Measurements from ENCODE around the gene KMO. TPM values are rescaled to one million over a fixed set of nuclear protein-coding genes. Genes with fewer than 3 reads are reported as not detected.

KMO gene
- total and polyA plus RNA-seq, 2 experiments from 2014 or later: 0.05 TPM; not detected in 1

DNA sequence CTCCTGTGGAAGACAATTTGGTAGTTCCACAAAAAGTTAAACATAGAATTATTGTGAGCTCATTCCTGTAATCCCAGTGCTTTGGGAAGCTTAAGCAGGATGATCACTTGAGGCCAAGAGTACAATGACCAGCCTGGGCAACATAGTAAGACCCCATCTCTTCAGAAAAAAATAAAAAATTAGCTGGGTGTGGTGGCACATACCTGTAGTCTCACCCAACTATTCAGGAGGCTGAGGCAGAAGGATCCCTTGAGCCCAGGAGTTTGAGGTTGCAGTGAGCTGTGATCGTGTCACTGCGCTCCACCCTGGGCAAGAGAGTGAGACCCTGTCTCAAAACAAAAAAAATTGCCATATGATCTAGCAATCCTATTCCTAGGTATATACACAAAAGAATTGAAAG, 112.1 kb downstream of the KMO start:
- no peak for DNase-seq (ENCODE audit: low spot score)
- Histone ChIP-seq H3K9me2 (ENCODE audit: insufficient read depth) (no peaks in the 10 kb centered on the region; the same call in 1 of the 2 replicates), H3K27ac (ENCODE audit: low read depth) (no peak overlapping the region), H3K27me3 (ENCODE audit: insufficient read depth) (no peaks in the 10 kb centered on the region), H3F3A (replicated peaks; ENCODE audit: low read depth) (no peaks in the 10 kb centered on the region), H4K20me1 (replicated peaks; ENCODE audit: insufficient read depth) (no peaks in the 10 kb centered on the region), H3K4me3 (no peak overlapping the region), H3K4me1 (ENCODE audit: insufficient read depth) (no peaks in the 10 kb centered on the region), H3K4me2 (no peak overlapping the region), H2AFZ (no peak overlapping the region), H3K36me3 (ENCODE audit: insufficient read depth) (0 out of 2 replicates have a peak, but pooled peaks cover 4% of the 10 kb centered on the region), H3K79me2 (replicated peaks; ENCODE audit: insufficient read depth) (peaks cover 3% of the 10 kb centered on the region)
- peaks cover 17% of the 10 kb centered on the region for H3K36me3 Mint-ChIP-seq (ENCODE audit: low read depth)
- no peak for ATAC-seq
- peaks cover 13% of the 10 kb centered on the region for H3K4me1 Mint-ChIP-seq
- H3K27ac Mint-ChIP-seq: no peak overlapping the region
- H3K9me3 Mint-ChIP-seq: peaks cover 23% of the 10 kb centered on the region
- H3K4me3 Mint-ChIP-seq: no peak overlapping the region
- TF ChIP-seq ZNF114 (CRISPR knock-in tag; IDR thresholded peaks at IDR 0.05) (no peak), NANOG (IDR thresholded peaks at IDR 0.05; ENCODE audit: borderline replicate concordance) (no peak), EZH2 (IDR thresholded peaks at IDR 0.05; ENCODE audit: low read depth, unreplicated experiment) (no peak), JUNB (IDR thresholded peaks at IDR 0.05; ENCODE audit: unreplicated experiment) (no peak), EZH2phosphoT487 (IDR thresholded peaks at IDR 0.05; ENCODE audit: unreplicated experiment) (no peak), STAT1 (IDR thresholded peaks at IDR 0.05; ENCODE audit: unreplicated experiment) (no peak), ZNF331 (CRISPR knock-in tag; IDR thresholded peaks at IDR 0.05; ENCODE audit: low read depth) (no peak), POLR2AphosphoS5 (IDR thresholded peaks at IDR 0.05; ENCODE audit: low read depth) (no peak), CREB1 (CRISPR knock-in tag; IDR thresholded peaks at IDR 0.05; ENCODE audit: low read depth) (no peak)
- TF ChIP-seq, protein P1, sequence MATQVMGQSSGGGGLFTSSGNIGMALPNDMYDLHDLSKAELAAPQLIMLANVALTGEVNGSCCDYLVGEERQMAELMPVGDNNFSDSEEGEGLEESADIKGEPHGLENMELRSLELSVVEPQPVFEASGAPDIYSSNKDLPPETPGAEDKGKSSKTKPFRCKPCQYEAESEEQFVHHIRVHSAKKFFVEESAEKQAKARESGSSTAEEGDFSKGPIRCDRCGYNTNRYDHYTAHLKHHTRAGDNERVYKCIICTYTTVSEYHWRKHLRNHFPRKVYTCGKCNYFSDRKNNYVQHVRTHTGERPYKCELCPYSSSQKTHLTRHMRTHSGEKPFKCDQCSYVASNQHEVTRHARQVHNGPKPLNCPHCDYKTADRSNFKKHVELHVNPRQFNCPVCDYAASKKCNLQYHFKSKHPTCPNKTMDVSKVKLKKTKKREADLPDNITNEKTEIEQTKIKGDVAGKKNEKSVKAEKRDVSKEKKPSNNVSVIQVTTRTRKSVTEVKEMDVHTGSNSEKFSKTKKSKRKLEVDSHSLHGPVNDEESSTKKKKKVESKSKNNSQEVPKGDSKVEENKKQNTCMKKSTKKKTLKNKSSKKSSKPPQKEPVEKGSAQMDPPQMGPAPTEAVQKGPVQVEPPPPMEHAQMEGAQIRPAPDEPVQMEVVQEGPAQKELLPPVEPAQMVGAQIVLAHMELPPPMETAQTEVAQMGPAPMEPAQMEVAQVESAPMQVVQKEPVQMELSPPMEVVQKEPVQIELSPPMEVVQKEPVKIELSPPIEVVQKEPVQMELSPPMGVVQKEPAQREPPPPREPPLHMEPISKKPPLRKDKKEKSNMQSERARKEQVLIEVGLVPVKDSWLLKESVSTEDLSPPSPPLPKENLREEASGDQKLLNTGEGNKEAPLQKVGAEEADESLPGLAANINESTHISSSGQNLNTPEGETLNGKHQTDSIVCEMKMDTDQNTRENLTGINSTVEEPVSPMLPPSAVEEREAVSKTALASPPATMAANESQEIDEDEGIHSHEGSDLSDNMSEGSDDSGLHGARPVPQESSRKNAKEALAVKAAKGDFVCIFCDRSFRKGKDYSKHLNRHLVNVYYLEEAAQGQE (IDR thresholded peaks at IDR 0.05; ENCODE audit: unreplicated experiment): no peak
- TF ChIP-seq, protein P2, sequence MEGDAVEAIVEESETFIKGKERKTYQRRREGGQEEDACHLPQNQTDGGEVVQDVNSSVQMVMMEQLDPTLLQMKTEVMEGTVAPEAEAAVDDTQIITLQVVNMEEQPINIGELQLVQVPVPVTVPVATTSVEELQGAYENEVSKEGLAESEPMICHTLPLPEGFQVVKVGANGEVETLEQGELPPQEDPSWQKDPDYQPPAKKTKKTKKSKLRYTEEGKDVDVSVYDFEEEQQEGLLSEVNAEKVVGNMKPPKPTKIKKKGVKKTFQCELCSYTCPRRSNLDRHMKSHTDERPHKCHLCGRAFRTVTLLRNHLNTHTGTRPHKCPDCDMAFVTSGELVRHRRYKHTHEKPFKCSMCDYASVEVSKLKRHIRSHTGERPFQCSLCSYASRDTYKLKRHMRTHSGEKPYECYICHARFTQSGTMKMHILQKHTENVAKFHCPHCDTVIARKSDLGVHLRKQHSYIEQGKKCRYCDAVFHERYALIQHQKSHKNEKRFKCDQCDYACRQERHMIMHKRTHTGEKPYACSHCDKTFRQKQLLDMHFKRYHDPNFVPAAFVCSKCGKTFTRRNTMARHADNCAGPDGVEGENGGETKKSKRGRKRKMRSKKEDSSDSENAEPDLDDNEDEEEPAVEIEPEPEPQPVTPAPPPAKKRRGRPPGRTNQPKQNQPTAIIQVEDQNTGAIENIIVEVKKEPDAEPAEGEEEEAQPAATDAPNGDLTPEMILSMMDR (conservative IDR thresholded peaks at IDR 0.05; ENCODE audit: low read depth in 2 of 2): no peak
- TF ChIP-seq, protein P3, sequence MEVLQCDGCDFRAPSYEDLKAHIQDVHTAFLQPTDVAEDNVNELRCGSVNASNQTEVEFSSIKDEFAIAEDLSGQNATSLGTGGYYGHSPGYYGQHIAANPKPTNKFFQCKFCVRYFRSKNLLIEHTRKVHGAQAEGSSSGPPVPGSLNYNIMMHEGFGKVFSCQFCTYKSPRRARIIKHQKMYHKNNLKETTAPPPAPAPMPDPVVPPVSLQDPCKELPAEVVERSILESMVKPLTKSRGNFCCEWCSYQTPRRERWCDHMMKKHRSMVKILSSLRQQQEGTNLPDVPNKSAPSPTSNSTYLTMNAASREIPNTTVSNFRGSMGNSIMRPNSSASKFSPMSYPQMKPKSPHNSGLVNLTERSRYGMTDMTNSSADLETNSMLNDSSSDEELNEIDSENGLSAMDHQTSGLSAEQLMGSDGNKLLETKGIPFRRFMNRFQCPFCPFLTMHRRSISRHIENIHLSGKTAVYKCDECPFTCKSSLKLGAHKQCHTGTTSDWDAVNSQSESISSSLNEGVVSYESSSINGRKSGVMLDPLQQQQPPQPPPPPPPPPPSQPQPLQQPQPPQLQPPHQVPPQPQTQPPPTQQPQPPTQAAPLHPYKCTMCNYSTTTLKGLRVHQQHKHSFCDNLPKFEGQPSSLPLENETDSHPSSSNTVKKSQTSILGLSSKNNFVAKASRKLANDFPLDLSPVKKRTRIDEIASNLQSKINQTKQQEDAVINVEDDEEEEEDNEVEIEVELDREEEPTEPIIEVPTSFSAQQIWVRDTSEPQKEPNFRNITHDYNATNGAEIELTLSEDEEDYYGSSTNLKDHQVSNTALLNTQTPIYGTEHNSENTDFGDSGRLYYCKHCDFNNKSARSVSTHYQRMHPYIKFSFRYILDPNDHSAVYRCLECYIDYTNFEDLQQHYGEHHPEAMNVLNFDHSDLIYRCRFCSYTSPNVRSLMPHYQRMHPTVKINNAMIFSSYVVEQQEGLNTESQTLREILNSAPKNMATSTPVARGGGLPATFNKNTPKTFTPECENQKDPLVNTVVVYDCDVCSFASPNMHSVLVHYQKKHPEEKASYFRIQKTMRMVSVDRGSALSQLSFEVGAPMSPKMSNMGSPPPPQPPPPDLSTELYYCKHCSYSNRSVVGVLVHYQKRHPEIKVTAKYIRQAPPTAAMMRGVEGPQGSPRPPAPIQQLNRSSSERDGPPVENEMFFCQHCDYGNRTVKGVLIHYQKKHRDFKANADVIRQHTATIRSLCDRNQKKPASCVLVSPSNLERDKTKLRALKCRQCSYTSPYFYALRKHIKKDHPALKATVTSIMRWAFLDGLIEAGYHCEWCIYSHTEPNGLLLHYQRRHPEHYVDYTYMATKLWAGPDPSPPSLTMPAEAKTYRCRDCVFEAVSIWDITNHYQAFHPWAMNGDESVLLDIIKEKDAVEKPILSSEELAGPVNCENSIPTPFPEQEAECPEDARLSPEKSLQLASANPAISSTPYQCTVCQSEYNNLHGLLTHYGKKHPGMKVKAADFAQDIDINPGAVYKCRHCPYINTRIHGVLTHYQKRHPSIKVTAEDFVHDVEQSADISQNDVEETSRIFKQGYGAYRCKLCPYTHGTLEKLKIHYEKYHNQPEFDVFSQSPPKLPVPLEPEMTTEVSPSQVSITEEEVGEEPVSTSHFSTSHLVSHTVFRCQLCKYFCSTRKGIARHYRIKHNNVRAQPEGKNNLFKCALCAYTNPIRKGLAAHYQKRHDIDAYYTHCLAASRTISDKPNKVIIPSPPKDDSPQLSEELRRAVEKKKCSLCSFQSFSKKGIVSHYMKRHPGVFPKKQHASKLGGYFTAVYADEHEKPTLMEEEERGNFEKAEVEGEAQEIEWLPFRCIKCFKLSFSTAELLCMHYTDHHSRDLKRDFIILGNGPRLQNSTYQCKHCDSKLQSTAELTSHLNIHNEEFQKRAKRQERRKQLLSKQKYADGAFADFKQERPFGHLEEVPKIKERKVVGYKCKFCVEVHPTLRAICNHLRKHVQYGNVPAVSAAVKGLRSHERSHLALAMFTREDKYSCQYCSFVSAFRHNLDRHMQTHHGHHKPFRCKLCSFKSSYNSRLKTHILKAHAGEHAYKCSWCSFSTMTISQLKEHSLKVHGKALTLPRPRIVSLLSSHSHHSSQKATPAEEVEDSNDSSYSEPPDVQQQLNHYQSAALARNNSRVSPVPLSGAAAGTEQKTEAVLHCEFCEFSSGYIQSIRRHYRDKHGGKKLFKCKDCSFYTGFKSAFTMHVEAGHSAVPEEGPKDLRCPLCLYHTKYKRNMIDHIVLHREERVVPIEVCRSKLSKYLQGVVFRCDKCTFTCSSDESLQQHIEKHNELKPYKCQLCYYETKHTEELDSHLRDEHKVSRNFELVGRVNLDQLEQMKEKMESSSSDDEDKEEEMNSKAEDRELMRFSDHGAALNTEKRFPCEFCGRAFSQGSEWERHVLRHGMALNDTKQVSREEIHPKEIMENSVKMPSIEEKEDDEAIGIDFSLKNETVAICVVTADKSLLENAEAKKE (CRISPR knock-in tag; IDR thresholded peaks at IDR 0.05): no peak
- TF ChIP-seq, protein P4, sequence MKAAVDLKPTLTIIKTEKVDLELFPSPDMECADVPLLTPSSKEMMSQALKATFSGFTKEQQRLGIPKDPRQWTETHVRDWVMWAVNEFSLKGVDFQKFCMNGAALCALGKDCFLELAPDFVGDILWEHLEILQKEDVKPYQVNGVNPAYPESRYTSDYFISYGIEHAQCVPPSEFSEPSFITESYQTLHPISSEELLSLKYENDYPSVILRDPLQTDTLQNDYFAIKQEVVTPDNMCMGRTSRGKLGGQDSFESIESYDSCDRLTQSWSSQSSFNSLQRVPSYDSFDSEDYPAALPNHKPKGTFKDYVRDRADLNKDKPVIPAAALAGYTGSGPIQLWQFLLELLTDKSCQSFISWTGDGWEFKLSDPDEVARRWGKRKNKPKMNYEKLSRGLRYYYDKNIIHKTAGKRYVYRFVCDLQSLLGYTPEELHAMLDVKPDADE (IDR thresholded peaks at IDR 0.05): no peak
- H3K27me3 Mint-ChIP-seq (ENCODE audit: insufficient read depth, low read depth, poor library complexity): peaks cover 7% of the 10 kb centered on the region

All from GM23338 (cell line).